GM19023 (cell line): ENCODE results near the gene CST6.
A peak's percentile ranks its signal among the peaks of the same experiment; 100 is the strongest.
"Not testable (repeated sequence)": the region's sequence is repeated elsewhere in the genome, so short reads cannot be mapped to it uniquely, and the experiment has no call there.

Experiments used
- ATAC-seq: cut with Tn5 transposase; IDR thresholded peaks from one replicate; pipeline ENCODE4 v1.9.1; 2021; ENCODE audit warnings: mild to moderate bottlenecking, moderate library complexity; ENCODE audit not compliant: unreplicated experiment

The CST6 gene

GRCh38 chr11:65983589-65983987, 28.2 kb upstream of the CST6 start:
- ATAC-seq = no peak

- no peak for ATAC-seq
Observed at GRCh38 chr11:65987336-65987735, 24.5 kb upstream of the CST6 start.

GRCh38 chr11:65988791-65989592, 22.8 kb upstream of the CST6 start:
- ATAC-seq = peak; percentile 89

GRCh38 chr11:65992056-65992455, 19.8 kb upstream of the CST6 start:
- ATAC-seq = no peak

GRCh38 chr11:65997286-65997685, 14.5 kb upstream of the CST6 start:
- no peak for ATAC-seq

GRCh38 chr11:66001942-66002647, 9.7 kb upstream of the CST6 start, which contains the start of the genes BANF1 and EIF1AD:
Gene BANF1 (plus strand): TSS chr11:66002503. CDS start chr11:66003251, 748 bp downstream.
Gene EIF1AD (minus strand): TSS chr11:66002157. CDS start chr11:66000389, 1,768 bp downstream.
- ATAC-seq = peak; percentile 73

- ATAC-seq = peak; percentile 52
Observed at GRCh38 chr11:66002648-66003225, 9.1 kb upstream of the CST6 start.

GRCh38 chr11:66003291-66003690, 8.5 kb upstream of the CST6 start:
- no peak for ATAC-seq

GRCh38 chr11:66004186-66004585, 7.6 kb upstream of the CST6 start:
- ATAC-seq = no peak

GRCh38 chr11:66006134-66006890, 5.5 kb upstream of the CST6 start:
- no peak for ATAC-seq

GRCh38 chr11:66006891-66007176, 5.0 kb upstream of the CST6 start:
- ATAC-seq = no peak

GRCh38 chr11:66007201-66007634, 4.6 kb upstream of the CST6 start:
- no peak for ATAC-seq

- no peak for ATAC-seq
Observed at GRCh38 chr11:66008095-66008467, 3.7 kb upstream of the CST6 start.

- no peak for ATAC-seq
Observed at GRCh38 chr11:66008468-66009101, 3.2 kb upstream of the CST6 start.

- not testable (repeated sequence) for ATAC-seq
Observed at GRCh38 chr11:66010036-66010435, 1.8 kb upstream of the CST6 start.

GRCh38 chr11:66011239-66011784, 496 bp upstream of the CST6 start:
- ATAC-seq = no peak

GRCh38 chr11:66012371-66012945, 650 bp downstream of the CST6 start:
- ATAC-seq = no peak

GRCh38 chr11:66012946-66013761, 1.3 kb downstream of the CST6 start:
- ATAC-seq = no peak

- no peak for ATAC-seq
Observed at GRCh38 chr11:66013762-66014100, 1.9 kb downstream of the CST6 start.
